Caco-2 (cell line): Measurements from ENCODE around the gene OVCA2. TPM values are rescaled to one million over a fixed set of nuclear protein-coding genes. Genes with fewer than 3 reads are reported as not detected.

Source experiments
- BruUV-seq: library from RNA; stranded (reverse); fragments of 400-500 nt; replicated peaks from 2 replicates; lab custom pipeline; 2021; lab: Mats Ljungman, UMichigan
- CTCF ChIA-PET: fragments of 300-600 bp; sonication (Branson Sonifier 250); formaldehyde crosslinking; loops from one replicate; lab custom pipeline; 2022; ENCODE audit warnings: antibody characterized with exemption; lab: Charles Lee
- POLR2A ChIA-PET: fragments of 300-600 bp; sonication (Branson Sonifier 250); formaldehyde crosslinking; loops from one replicate; lab custom pipeline; 2022; ENCODE audit warnings: antibody characterized with exemption; lab: Charles Lee
- DNase-seq, 2 experiments: peaks; one replicate each; pipeline versions ENCODE4 v3.0.0 to v3.0.0-alpha.2; 2020 to 2022
- H3K27me3 ChIP-seq: replicated peaks from 2 replicates; pipeline ENCODE4 v1.6.0; 2011; ENCODE audit warnings: low read length; ENCODE audit not compliant: control insufficient read depth, insufficient read depth
- H3K36me3 ChIP-seq: 2 replicates; pipeline ENCODE4 v1.5.1; 2011; ENCODE audit warnings: low read length; ENCODE audit not compliant: control insufficient read depth, insufficient read depth
- H3K4me1 ChIP-seq: fragments of 250-450 bp; sonication (Bioruptor Pico); 2 replicates; pipeline ENCODE4 v1.5.1; 2020; ENCODE audit warnings: mild to moderate bottlenecking
- H3K4me3 ChIP-seq: 2 replicates; pipeline ENCODE4 v1.5.1; 2011; ENCODE audit warnings: low read depth, mild to moderate bottlenecking, control low read depth, low read length
- H3K9me3 ChIP-seq: fragments of 250-450 bp; sonication (Bioruptor Pico); 2 replicates; pipeline ENCODE4 v1.5.1; 2020; ENCODE audit warnings: mild to moderate bottlenecking, moderate library complexity
- H3K27ac Mint-ChIP-seq: one replicate; pipeline ENCODE4 v1.8.0; 2022; ENCODE audit warnings: mixed read lengths; ENCODE audit not compliant: unreplicated experiment
- H3K27me3 Mint-ChIP-seq: one replicate; pipeline ENCODE4 v1.8.0; 2022; ENCODE audit warnings: mixed read lengths; ENCODE audit not compliant: insufficient read depth, unreplicated experiment
- H3K36me3 Mint-ChIP-seq: one replicate; pipeline ENCODE4 v1.8.0; 2022; ENCODE audit warnings: mild to moderate bottlenecking, mixed read lengths; ENCODE audit not compliant: insufficient read depth, unreplicated experiment
- H3K4me1 Mint-ChIP-seq: one replicate; pipeline ENCODE4 v1.8.0; 2022; ENCODE audit warnings: low read depth, mixed read lengths; ENCODE audit not compliant: unreplicated experiment
- H3K4me3 Mint-ChIP-seq: one replicate; pipeline ENCODE4 v1.8.0; 2022; ENCODE audit warnings: mild to moderate bottlenecking, moderate library complexity, mixed read lengths; ENCODE audit not compliant: unreplicated experiment
- H3K9me3 Mint-ChIP-seq: one replicate; pipeline ENCODE4 v1.8.0; 2022; ENCODE audit warnings: mixed read lengths; ENCODE audit not compliant: unreplicated experiment
- CTCF ChIP-seq, 2 experiments: fragments of 200-600 bp in 1 of 2; IDR thresholded peaks; 1 replicate in 1 of 2; 2 replicates in 1 of 2; pipeline versions ENCODE4 v1.5.1 to v1.8.0; 2011 to 2022; ENCODE audit warnings: antibody characterized with exemption in 1 of 2, control low read depth in 1 of 2, inconsistent platforms in 1 of 2, low read depth in 1 of 2, low read length in 1 of 2, mild to moderate bottlenecking in 1 of 2, moderate library complexity in 1 of 2; ENCODE audit not compliant: insufficient read depth in 1 of 2, severe bottlenecking in 1 of 2, unreplicated experiment in 1 of 2
- intact Hi-C: fragments of 100-400 bp; cut with micrococcal nuclease; formaldehyde crosslinking; loops from one replicate; pipeline ENCODE4 v1.10.0; 2022; ENCODE audit not compliant: unreplicated experiment
- total RNA-seq: library from RNA; stranded (reverse); gene quantifications from 2 replicates; pipeline ENCODE4 v1.2.3, GENCODE V29; 2022

The OVCA2 gene
- total RNA-seq, 1 experiment from 2014 or later: 39.3 TPM

DNA sequence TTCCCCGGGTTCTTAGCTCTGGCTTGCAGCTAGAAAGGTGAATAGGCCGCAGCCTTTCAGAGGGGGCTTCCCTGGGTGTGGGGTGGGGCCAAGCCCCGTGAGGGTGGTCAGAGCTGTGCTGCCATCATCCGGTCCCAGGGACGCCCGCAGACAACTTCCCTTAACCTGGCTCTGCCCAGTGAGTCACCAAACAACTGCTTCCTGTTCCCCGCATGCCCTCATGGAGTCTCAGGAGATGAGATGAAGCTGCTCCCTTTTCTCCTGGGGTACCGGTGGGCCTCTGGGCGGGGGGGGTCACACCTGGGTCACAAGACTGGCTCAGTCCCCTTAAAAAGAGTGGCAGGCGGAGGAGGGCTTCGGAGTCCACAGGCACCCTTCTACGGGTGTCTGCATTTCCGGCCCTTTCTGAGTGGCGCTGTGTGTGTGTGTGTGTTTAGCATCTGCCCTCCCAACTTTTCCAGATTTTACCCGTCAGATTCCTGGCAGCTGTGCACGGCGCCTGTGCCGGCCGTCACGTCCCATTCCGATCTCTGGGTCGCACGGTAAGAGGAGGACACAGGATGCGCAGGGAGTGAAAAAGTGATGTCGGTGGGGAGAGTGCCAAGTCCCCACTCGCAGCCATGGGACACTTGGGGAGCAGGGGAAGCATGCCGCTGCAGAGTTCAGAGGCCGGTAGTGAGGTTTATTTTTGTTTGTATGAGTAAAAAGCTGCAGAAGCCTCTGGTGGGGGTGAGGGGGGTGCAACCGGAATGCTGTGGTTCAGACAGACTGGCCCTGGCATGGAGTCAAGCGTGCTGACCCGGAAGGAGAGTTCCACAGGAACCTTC is 29.8 kb downstream of the OVCA2 start:
- Mint-ChIP-seq H3K27ac (no peak overlapping the region), H3K4me1 (peaks cover 7% of the 10 kb centered on the region), H3K4me3 (no peak overlapping the region), H3K27me3 (no peaks in the 10 kb centered on the region), H3K9me3 (no peaks in the 10 kb centered on the region), H3K36me3 (peaks cover 5% of the 10 kb centered on the region)
- Histone ChIP-seq H3K27me3 (no peaks in the 10 kb centered on the region), H3K36me3 (no peaks in the 10 kb centered on the region; the same call in 1 of the 2 replicates), H3K4me1 (0 out of 2 replicates have a peak, but pooled peaks cover 6% of the 10 kb centered on the region), H3K4me3 (no peak overlapping the region), H3K9me3 (no peaks in the 10 kb centered on the region)
- CTCF ChIA-PET: no interaction called here
- no peak for TF ChIP-seq CTCF (IDR thresholded peaks at IDR 0.05; ENCODE audit: insufficient read depth in 1 of 2, low read depth in 1 of 2, low read length in 1 of 2, severe bottlenecking in 1 of 2, unreplicated experiment in 1 of 2)
- no TSS peak for BruUV-seq
- no peak for DNase-seq
- intact Hi-C loops: no loop called here
- POLR2A ChIA-PET: no interaction called here

GRCh38 chr17:2074919-2075318 is 33.1 kb downstream of the OVCA2 start:
- POLR2A ChIA-PET: no interaction called here
- H3K36me3 ChIP-seq: peaks cover 4% of the 10 kb centered on the region; the same call in 1 of the 2 replicates
- CTCF ChIA-PET: interaction anchor here (0.7 to 0.9 kb wide), 2 partner anchors 9 to 10 kb away, joined by 3 read pairs; no protein-coding TSS in a partner anchor
- peaks cover 18% of the 10 kb centered on the region for H3K36me3 Mint-ChIP-seq
- no peaks in the 10 kb centered on the region for H3K27me3 Mint-ChIP-seq
- BruUV-seq: no TSS peak
- H3K27ac Mint-ChIP-seq: no peak overlapping the region
- H3K4me3 ChIP-seq: no peak overlapping the region
- no peak for TF ChIP-seq CTCF (IDR thresholded peaks at IDR 0.05; ENCODE audit: insufficient read depth in 1 of 2, low read depth in 1 of 2, low read length in 1 of 2, severe bottlenecking in 1 of 2, unreplicated experiment in 1 of 2)
- H3K9me3 Mint-ChIP-seq: no peaks in the 10 kb centered on the region
- H3K4me1 Mint-ChIP-seq: no peaks in the 10 kb centered on the region
- no peak overlapping the region for H3K4me3 Mint-ChIP-seq
- DNase-seq: no peak
- no peaks in the 10 kb centered on the region for H3K9me3 ChIP-seq
- H3K4me1 ChIP-seq: no peaks in the 10 kb centered on the region
- intact Hi-C loops: no loop called here
- no peaks in the 10 kb centered on the region for H3K27me3 ChIP-seq

DNA sequence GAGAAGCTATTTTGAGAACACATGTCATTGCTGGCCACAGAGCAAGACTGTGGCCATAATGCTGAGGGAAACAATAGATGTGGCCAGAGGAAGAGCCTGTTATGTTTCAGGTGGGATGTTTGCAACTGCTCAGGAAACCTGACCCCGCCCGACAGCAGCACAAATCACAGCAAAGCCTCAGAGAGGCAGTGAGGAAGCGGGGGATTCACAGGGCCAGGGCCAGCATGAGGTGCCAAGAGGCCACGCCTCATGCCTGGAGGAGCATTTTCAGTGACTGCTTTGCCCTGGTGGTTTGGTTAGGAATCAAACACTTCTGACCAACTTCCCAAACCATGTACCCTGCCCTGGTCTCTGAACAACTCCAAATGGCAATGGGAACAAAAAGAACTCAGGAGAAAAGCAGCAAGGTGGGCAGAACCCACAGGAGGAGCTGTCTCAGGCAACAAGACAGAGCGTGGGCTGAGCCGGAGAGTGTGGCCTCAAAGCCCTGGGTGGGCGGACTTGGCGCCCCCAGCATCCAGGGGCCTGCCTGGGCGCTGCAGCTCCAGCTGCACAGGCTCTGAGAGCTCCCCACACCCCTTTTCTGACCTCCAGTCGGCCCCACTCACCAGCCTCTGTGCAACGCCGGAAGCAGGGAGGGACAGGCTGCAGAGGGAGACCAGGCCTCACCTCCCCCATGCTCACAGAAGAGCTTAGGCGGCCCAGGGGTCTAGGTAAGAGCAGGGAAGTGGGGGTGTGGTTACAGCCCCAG is 33.7 kb downstream of the OVCA2 start:
- no peaks in the 10 kb centered on the region for H3K9me3 Mint-ChIP-seq
- Histone ChIP-seq H3K4me1 (no peaks in the 10 kb centered on the region), H3K27me3 (no peaks in the 10 kb centered on the region), H3K9me3 (no peaks in the 10 kb centered on the region), H3K4me3 (no peak overlapping the region), H3K36me3 (peaks cover 4% of the 10 kb centered on the region; the same call in 1 of the 2 replicates)
- no TSS peak for BruUV-seq
- H3K4me3 Mint-ChIP-seq: no peak overlapping the region
- TF ChIP-seq CTCF (IDR thresholded peaks at IDR 0.05; ENCODE audit: insufficient read depth in 1 of 2, low read depth in 1 of 2, low read length in 1 of 2, severe bottlenecking in 1 of 2, unreplicated experiment in 1 of 2): no peak
- ChIA-PET CTCF (interaction anchor here (0.7 kb wide), 1 partner anchor 36 kb away, joined by 3 read pairs; no protein-coding TSS in a partner anchor), POLR2A (no interaction called here)
- H3K27ac Mint-ChIP-seq: no peak overlapping the region
- intact Hi-C loops: no loop called here
- H3K36me3 Mint-ChIP-seq: peaks cover 17% of the 10 kb centered on the region
- H3K4me1 Mint-ChIP-seq: no peaks in the 10 kb centered on the region
- DNase-seq: no peak
- no peaks in the 10 kb centered on the region for H3K27me3 Mint-ChIP-seq
